GM13977 (cell line): ENCODE measurements around the gene RXRB.

Source experiments
- DNase-seq: peaks from one replicate; pipeline ENCODE4 v3.0.0; 2012; ENCODE audit warnings: low spot score
- in situ Hi-C: fragments of 300-500 bp; cut with MboI; formaldehyde crosslinking; loops from one replicate; pipeline ENCODE4 v1.12.0; 2022; ENCODE audit warnings: low sequenced_read_pairs, low pct_unique_long_range_greater_than_20kb, mixed read lengths, inconsistent platforms; ENCODE audit not compliant: unreplicated experiment
- TF ChIP-seq, protein P1 (sequence below): IDR thresholded peaks from 2 replicates; pipeline ENCODE4 v1.5.1; 2012; ENCODE audit warnings: mild to moderate bottlenecking, control low read depth; ENCODE audit not compliant: insufficient read depth; ENCODE audit errors: extremely low read depth, missing control alignments

Gene RXRB

DNA sequence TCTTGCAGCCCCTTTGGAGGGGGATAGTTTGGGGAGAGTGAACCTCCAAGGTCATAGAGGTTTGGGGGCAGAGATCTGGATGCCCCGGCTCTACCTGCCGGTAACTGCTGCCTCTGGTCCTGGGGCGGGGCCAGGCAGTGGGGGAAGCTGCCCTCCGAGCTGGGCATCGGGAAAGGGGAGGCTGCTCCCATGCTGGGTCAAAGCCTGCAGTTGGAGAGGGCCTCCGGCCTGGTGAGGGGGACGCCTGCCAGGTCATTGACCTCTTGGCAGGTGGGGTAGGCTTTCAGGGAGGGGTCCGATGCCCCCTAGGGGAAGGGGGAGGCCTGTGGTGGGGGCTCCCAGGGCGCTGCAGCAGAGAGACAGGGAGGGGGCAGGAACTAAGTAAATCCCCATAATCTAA is 15.3 kb downstream of the RXRB start:
- in situ Hi-C loops = no loop called here
- DNase-seq = no peak
- TF ChIP-seq, protein P1, sequence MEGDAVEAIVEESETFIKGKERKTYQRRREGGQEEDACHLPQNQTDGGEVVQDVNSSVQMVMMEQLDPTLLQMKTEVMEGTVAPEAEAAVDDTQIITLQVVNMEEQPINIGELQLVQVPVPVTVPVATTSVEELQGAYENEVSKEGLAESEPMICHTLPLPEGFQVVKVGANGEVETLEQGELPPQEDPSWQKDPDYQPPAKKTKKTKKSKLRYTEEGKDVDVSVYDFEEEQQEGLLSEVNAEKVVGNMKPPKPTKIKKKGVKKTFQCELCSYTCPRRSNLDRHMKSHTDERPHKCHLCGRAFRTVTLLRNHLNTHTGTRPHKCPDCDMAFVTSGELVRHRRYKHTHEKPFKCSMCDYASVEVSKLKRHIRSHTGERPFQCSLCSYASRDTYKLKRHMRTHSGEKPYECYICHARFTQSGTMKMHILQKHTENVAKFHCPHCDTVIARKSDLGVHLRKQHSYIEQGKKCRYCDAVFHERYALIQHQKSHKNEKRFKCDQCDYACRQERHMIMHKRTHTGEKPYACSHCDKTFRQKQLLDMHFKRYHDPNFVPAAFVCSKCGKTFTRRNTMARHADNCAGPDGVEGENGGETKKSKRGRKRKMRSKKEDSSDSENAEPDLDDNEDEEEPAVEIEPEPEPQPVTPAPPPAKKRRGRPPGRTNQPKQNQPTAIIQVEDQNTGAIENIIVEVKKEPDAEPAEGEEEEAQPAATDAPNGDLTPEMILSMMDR = no peak

DNA sequence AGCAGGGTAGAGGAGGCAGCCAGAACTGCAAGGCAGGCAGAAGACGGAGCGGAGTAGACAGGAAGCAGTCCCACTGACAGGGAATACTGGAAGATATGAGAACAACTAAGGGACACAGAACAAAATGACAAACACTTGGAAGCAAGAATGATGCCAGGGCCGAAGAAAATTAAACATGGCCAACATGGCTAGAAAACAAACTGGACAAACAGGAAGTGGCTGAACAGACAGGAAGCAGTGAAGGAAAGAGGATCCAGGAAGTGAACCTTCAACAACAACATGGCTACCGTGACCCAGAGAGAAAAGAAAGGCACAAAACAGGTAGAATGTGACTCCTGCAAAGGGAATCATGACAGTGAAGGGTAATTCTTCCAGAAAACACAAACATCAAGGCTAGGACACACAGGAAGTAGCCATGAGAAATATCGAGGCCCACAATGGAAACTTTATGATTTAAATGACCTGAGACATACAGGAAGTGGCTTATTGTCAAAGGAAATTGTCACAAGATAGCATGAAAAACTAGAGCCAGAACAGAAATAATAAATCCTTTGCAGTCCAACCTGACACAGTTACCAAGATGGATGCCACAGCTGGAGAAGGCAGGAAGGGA is 17.3 kb downstream of the RXRB start:
- TF ChIP-seq, protein P1 = no peak
- in situ Hi-C loops = no loop called here
- no peak for DNase-seq

DNA sequence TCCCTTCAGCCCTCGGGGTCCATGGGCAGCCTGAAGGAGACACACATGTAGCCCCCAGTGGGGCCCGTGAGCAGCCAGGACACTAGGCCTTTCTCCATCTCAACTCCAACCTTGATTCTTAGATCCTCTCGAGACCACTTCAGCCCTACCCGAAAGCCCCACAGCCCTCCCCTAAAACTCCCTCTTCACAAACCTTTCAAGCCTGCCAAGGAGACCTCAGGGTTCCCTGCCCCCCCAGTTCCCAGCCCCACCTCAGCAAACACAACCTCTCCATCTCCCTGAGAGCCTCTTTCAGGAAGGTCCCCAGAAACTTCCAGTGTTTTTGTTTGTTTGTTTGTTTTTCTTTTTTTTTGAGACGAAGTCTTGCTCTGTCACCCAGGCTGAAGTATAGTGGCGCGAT is 19.3 kb downstream of the RXRB start:
- no peak for DNase-seq
- in situ Hi-C loops = no loop called here
- TF ChIP-seq, protein P1 = no peak

DNA sequence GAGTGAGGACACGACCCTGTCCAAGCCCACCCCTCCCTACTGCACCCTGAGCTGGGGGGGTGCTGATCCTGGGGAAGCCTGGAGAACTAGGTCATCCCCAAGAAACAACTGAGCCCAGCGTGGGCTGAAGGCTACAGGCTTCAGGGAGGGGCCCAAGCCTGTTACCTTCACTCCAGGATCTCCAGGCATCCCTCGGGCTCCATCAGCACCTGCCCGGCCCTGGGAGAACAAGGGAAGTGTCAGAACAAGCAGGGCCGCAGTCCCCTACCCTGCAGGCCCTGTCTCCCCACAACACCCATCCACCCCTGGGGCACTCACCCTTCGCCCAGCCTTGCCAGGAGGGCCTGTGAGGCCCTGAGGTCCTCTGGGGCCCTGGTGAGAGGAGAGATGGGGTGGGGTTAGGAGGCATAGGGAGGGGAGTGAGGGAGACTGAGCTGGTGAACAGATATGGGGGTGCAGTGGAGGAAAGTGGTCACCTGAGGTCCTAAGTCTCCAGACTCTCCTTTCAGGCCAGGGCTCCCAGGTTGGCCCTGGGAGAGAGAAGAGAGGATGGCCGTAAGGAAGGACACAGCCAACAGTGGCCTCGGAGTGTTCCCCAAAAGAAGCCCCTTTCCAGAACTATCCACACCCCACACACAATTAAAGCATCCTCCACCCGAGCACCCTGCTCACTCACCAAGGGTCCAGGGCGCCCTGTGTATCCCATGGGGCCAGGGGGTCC is 21.6 kb downstream of the RXRB start:
- no peak for DNase-seq
- TF ChIP-seq, protein P1 = no peak

DNA sequence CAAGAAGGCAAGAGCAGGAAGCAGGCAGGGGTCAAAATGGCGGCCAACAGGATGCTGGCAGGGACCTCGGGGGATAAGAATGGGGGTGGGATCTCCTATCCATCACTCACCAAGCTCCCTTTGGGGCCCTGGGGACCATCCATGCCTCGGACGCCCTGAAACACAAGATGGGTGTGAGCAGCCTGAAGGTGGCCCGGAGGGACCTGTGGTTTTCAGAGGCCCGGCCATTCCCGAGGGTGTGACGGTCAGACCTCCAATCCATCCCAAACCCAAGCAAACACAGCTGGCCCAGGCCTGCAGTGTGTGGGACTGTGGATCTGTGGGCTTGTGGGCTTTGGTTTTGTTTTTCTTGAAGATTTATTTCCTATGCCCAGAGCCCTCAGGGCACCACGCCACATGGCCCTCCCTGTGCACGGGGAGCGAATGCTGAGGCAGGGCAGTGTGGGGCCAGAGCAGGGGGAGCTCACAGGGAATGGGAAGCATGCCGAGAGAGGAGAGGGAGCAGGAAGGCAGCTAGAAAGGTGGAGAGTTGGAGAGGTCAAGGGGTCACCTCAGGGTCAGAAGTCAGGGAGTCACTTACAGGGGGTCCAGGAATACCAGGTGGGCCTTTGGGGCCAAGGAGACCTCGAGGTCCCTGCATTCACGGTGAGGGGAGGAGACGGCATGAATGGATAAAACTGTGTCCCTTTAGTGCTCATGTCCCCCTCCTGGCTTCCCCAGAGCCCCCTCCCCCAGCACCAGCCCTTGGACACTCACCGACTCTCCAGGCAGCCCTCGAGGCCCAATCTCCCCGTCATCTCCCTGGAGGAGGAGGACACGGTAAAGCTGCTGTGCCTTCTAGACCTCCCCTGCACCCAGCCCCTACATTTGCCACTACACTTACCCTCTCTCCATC is 22.7 kb downstream of the RXRB start:
- DNase-seq = no peak
- TF ChIP-seq, protein P1 = no peak
- in situ Hi-C loops = no loop called here

More for the DNA sequence above, 21.6 kb downstream of the RXRB start:
- in situ Hi-C loops = no loop called here

DNA sequence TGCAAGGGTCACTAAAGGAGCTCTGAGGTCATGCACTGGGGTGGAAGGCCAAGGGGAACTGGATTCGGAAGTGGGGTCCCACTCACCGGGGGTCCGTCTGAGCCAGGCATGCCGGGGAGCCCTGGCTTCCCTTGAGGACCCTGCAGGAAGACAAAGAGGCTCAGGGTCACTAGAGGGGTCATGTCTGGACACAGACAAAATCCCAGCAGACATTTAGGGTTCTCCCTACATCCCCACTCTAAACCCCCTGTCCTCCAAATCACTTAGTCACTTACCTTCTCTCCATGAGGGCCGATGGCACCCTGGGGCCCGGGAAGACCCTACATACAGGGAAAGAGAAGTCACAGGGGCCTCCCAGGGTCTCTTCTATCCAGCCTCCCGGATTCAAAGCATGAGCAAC is 23.6 kb downstream of the RXRB start:
- TF ChIP-seq, protein P1 = no peak
- in situ Hi-C loops = no loop called here
- DNase-seq = no peak
